Endodermal cell (in vitro differentiated cells): Measurements from ENCODE around the gene UMODL1. TPM values are rescaled to one million over a fixed set of nuclear protein-coding genes. Genes with fewer than 3 reads are reported as not detected.

Experiments used
- DNase-seq: peaks from one replicate; pipeline ENCODE4 v3.0.0-alpha.2; 2017
- H3K27ac ChIP-seq: 2 replicates; pipeline ENCODE4 v1.5.1; 2013; ENCODE audit warnings: mild to moderate bottlenecking, low read depth, low read length, moderate library complexity
- H3K27me3 ChIP-seq: 2 replicates; pipeline ENCODE4 v1.6.1; 2013; ENCODE audit warnings: mild to moderate bottlenecking, low read length, moderate library complexity; ENCODE audit not compliant: insufficient read depth, control insufficient read depth, poor library complexity, severe bottlenecking
- H3K36me3 ChIP-seq: 2 replicates; pipeline ENCODE4 v1.7.0; 2013; ENCODE audit warnings: mild to moderate bottlenecking, low read length, moderate library complexity; ENCODE audit not compliant: control insufficient read depth, insufficient read depth
- H3K4me1 ChIP-seq: one replicate; pipeline ENCODE4 v1.7.0; 2013; ENCODE audit warnings: low read length; ENCODE audit not compliant: control insufficient read depth, insufficient read depth
- H3K4me3 ChIP-seq: 2 replicates; pipeline ENCODE4 v1.5.1; 2013; ENCODE audit warnings: mild to moderate bottlenecking, low read length, moderate library complexity
- H3K9ac ChIP-seq: 2 replicates; pipeline ENCODE4 v1.6.1; 2013; ENCODE audit warnings: mild to moderate bottlenecking, low read length, moderate library complexity; ENCODE audit not compliant: poor library complexity, severe bottlenecking; ENCODE audit errors: extremely low read depth
- H3K9me3 ChIP-seq: 2 replicates; pipeline ENCODE4 v1.6.1; 2013; ENCODE audit warnings: mild to moderate bottlenecking, low read length, moderate library complexity; ENCODE audit not compliant: control insufficient read depth
- H3K27ac Mint-ChIP-seq: 2 replicates; pipeline ENCODE4 v1.8.0; 2020; ENCODE audit warnings: mixed read lengths
- H3K27me3 Mint-ChIP-seq: 2 replicates; pipeline ENCODE4 v1.8.0; 2021; ENCODE audit warnings: mild to moderate bottlenecking, mixed read lengths; ENCODE audit not compliant: insufficient read depth
- H3K36me3 Mint-ChIP-seq: 2 replicates; pipeline ENCODE4 v1.8.0; 2020; ENCODE audit warnings: low read depth, mixed read lengths
- H3K4me1 Mint-ChIP-seq: 2 replicates; pipeline ENCODE4 v1.8.0; 2020; ENCODE audit warnings: mixed read lengths
- H3K4me3 Mint-ChIP-seq: 2 replicates; pipeline ENCODE4 v1.8.0; 2020; ENCODE audit warnings: mild to moderate bottlenecking, moderate library complexity, mixed read lengths
- H3K9me3 Mint-ChIP-seq: 2 replicates; pipeline ENCODE4 v1.8.0; 2020; ENCODE audit warnings: mild to moderate bottlenecking, mixed read lengths
- CTCF ChIP-seq: fragments of 200-600 bp; sonication (generic); conservative IDR thresholded peaks from 2 replicates; pipeline ENCODE4 v1.5.0; 2021; ENCODE audit warnings: antibody characterized with exemption, mild to moderate bottlenecking
- WGBS, 2 experiments: methylation state at CpG; one replicate each; pipeline versions ENCODE4 v1.1.5 to v1.1.7; 2013; ENCODE audit warnings: missing lambda C conversion rate in 2 of 2, mixed read lengths in 1 of 2; ENCODE audit not compliant: insufficient coverage in 1 of 2, insufficient read length in 1 of 2; 5-methylcytosine and 5-hydroxymethylcytosine counted together
- total RNA-seq, 2 donors: library from RNA; stranded (reverse); fragmentation: NEBNext Ultra II Directional in 1 of 2; extraction: Animal tissue kit (Norgen Biotek cat#: 25700) in 1 of 2; gene quantifications; 2 replicates in 1 of 2; 3 replicates in 1 of 2; pipeline ENCODE4 v1.2.1, GENCODE V29; 2021

Gene UMODL1
- total RNA-seq, 2 donors from 2014 or later, result 0.24 to 0.49 TPM

GRCh38 chr21:42144221-42144620, 73.1 kb downstream of the UMODL1 start:
- WGBS, 2 experiments, result 95 to 97% methylated on average over 3 of the region's 3 CpGs
- DNase-seq, result no peak
- no peaks in the 10 kb centered on the region for H3K36me3 Mint-ChIP-seq
- Histone ChIP-seq H3K4me3 (no peak overlapping the region), H3K4me1 (no peaks in the 10 kb centered on the region), H3K27me3 (no peaks in the 10 kb centered on the region), H3K9me3 (no peaks in the 10 kb centered on the region), H3K36me3 (no peaks in the 10 kb centered on the region), H3K9ac (no peak overlapping the region), H3K27ac (no peak overlapping the region)
- H3K4me3 Mint-ChIP-seq, result no peak overlapping the region
- H3K9me3 Mint-ChIP-seq, result no peaks in the 10 kb centered on the region
- peaks cover 3% of the 10 kb centered on the region for H3K4me1 Mint-ChIP-seq
- no peaks in the 10 kb centered on the region for H3K27me3 Mint-ChIP-seq
- no peak for TF ChIP-seq CTCF
- no peak overlapping the region for H3K27ac Mint-ChIP-seq

GRCh38 chr21:42144679-42145568, 73.8 kb downstream of the UMODL1 start:
- WGBS, 2 experiments, result 90 to 96% methylated on average over 4 of the region's 4 CpGs
- no peak for TF ChIP-seq CTCF
- Mint-ChIP-seq H3K4me3 (no peak overlapping the region), H3K4me1 (peaks cover 3% of the 10 kb centered on the region), H3K27me3 (no peaks in the 10 kb centered on the region), H3K36me3 (no peaks in the 10 kb centered on the region), H3K9me3 (no peaks in the 10 kb centered on the region), H3K27ac (no peak overlapping the region)
- no peak overlapping the region for H3K27ac ChIP-seq
- H3K4me1 ChIP-seq, result no peaks in the 10 kb centered on the region
- no peaks in the 10 kb centered on the region for H3K27me3 ChIP-seq
- H3K9ac ChIP-seq, result no peak overlapping the region
- no peaks in the 10 kb centered on the region for H3K36me3 ChIP-seq
- no peaks in the 10 kb centered on the region for H3K9me3 ChIP-seq
- no peak overlapping the region for H3K4me3 ChIP-seq
- no peak for DNase-seq

GRCh38 chr21:42145569-42146272, 74.6 kb downstream of the UMODL1 start:
- no peaks in the 10 kb centered on the region for H3K27me3 Mint-ChIP-seq
- Histone ChIP-seq H3K4me3 (no peak overlapping the region), H3K9ac (no peak overlapping the region), H3K36me3 (no peaks in the 10 kb centered on the region), H3K27me3 (no peaks in the 10 kb centered on the region), H3K4me1 (no peaks in the 10 kb centered on the region), H3K27ac (no peak overlapping the region), H3K9me3 (no peaks in the 10 kb centered on the region)
- H3K36me3 Mint-ChIP-seq, result no peaks in the 10 kb centered on the region
- peak; percentile 91 for TF ChIP-seq CTCF
- DNase-seq, result peak; percentile 83
- H3K4me3 Mint-ChIP-seq, result no peak overlapping the region
- no peaks in the 10 kb centered on the region for H3K9me3 Mint-ChIP-seq
- peaks cover 3% of the 10 kb centered on the region for H3K4me1 Mint-ChIP-seq
- 48 to 55% methylated on average over 10 to 15 of the region's 15 CpGs for WGBS, 2 experiments
- H3K27ac Mint-ChIP-seq, result peak overlapping the region; percentile 64
